Measurements from ENCODE around the gene FEM1A. TPM values are rescaled to one million over a fixed set of nuclear protein-coding genes. Genes with fewer than 3 reads are reported as not detected.

Gene FEM1A
- total RNA-seq, 1 experiment from 2014 or later = 17.7 TPM

- no peak overlapping the region for H3K9ac ChIP-seq (ENCODE audit: low read length)
- no peak overlapping the region for H3K4me2 ChIP-seq (ENCODE audit: low read length)
- peaks cover 0 to 21% of the 10 kb centered on the region in 2 experiments; a peak in 2 of 4 replicates for H3K4me1 ChIP-seq (ENCODE audit: control insufficient read depth in 1 of 2, insufficient read depth in 2 of 2, low read length in 2 of 2)
- POLR2A ChIA-PET = no interaction called here
- RAD21 ChIA-PET (ENCODE audit: low non-redundant PET in 1 of 2, low total read pairs in 2 of 2, uncharacterized antibody in 2 of 2, unreplicated experiment in 2 of 2) = interaction anchor here in 1 of 2 experiments (0.9 kb wide), 1 partner anchor 15 kb away, joined by 3 read pairs; the partner anchor contains the start of gene FEM1A
- CTCF ChIA-PET = interaction anchor here (1.2 to 1.7 kb wide), 2 partner anchors 225 to 283 kb away, joined by 3 read pairs; no protein-coding TSS in a partner anchor
- DNase-seq (ENCODE audit: low read depth, low spot score) (no peak), ATAC-seq (no peak)
- no peaks in the 10 kb centered on the region for H3K9me2 ChIP-seq (ENCODE audit: insufficient read depth)
- no peaks in the 10 kb centered on the region for H3K27me3 ChIP-seq (ENCODE audit: insufficient read depth, low read length)
- BruUV-seq (replicated peaks) = no TSS peak
- no peaks in the 10 kb centered on the region for H4K20me1 ChIP-seq (ENCODE audit: insufficient read depth)
- no peak for TF ChIP-seq JUND (IDR thresholded peaks at IDR 0.05)
- no peak for TF ChIP-seq CEBPB (IDR thresholded peaks at IDR 0.05; ENCODE audit: low read depth)
- no peak for TF ChIP-seq TCF7L2 (IDR thresholded peaks at IDR 0.05; ENCODE audit: borderline replicate concordance, extremely low read depth, insufficient read depth, insufficient read length)
- TF ChIP-seq CBX3 (IDR thresholded peaks at IDR 0.05; ENCODE audit: low read depth) = no peak
- TF ChIP-seq ELF1 (IDR thresholded peaks at IDR 0.05; ENCODE audit: borderline replicate concordance, low read depth) = no peak
- no peak for TF ChIP-seq ZFX (IDR thresholded peaks at IDR 0.05)
- no peak for TF ChIP-seq FOSL1 (IDR thresholded peaks at IDR 0.05; ENCODE audit: low read depth)
- TF ChIP-seq EGR1 (IDR thresholded peaks at IDR 0.05; ENCODE audit: low read depth) = no peak
- no peak for TF ChIP-seq POLR2A (IDR thresholded peaks at IDR 0.05; ENCODE audit: borderline replicate concordance, extremely low read depth, insufficient read depth, insufficient read length)
- no peak for TF ChIP-seq YY1 (IDR thresholded peaks at IDR 0.05; ENCODE audit: extremely low read depth, insufficient replicate concordance, low read depth, low read length)
- TF ChIP-seq ZNF274 (IDR thresholded peaks at IDR 0.05; ENCODE audit: low read depth, low read length) = no peak
- TF ChIP-seq SP1 (IDR thresholded peaks at IDR 0.05; ENCODE audit: low read depth) = no peak
- TF ChIP-seq EZH2 (IDR thresholded peaks at IDR 0.05) = no peak
- H2AFZ ChIP-seq (ENCODE audit: low read depth, low read length, poor library complexity, severe bottlenecking) = no peak overlapping the region
- H3K4me3 ChIP-seq (replicated peaks in 1 of 2; ENCODE audit: low read depth in 1 of 2, low read length in 2 of 2) = no peak overlapping the region
- H3K27ac ChIP-seq (ENCODE audit: low read depth, low read length) = no peak overlapping the region
- no peaks in the 10 kb centered on the region for H3K36me3 ChIP-seq (ENCODE audit: control insufficient read depth in 1 of 2, insufficient read depth in 2 of 2, low read length in 2 of 2)
- no peaks in the 10 kb centered on the region for H3K9me3 ChIP-seq (ENCODE audit: control insufficient read depth in 1 of 2, insufficient read depth in 1 of 2, low read depth in 1 of 2, low read length in 2 of 2)
- no peaks in the 10 kb centered on the region for H3K79me2 ChIP-seq (ENCODE audit: insufficient read depth, low read length)
- intact Hi-C loops (cut with micrococcal nuclease) = loop anchor here (10.0 kb wide), 1 partner anchor 232 kb away; no protein-coding TSS in a partner anchor
Observed at GRCh38 chr19:4806384-4806783, 14.8 kb downstream of the FEM1A start.
